ENCODE results near the gene IL1A.

The IL1A gene

DNA sequence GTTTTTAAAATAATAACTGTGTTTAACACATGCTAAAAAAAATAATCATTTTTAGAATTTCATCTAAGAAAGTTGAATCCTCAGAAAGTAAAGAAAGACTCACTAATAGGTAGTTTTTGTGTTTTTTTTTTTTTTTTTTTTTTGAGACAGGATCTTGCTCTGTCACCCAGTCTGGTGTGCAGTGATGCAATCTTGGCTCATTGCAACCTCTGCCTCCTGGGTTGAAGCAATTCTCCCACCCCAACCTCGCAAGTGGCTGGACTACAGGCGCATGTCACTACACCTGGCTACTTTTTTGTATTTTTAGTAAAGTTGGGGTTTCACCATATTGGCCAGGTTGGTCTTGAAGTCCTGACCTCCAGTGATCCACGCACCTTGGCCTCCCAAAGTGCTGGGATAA is 27.0 kb downstream of the IL1A start:
- DNase-seq (ENCODE audit: low read depth, low spot score): no peak
- H3K4me3 ChIP-seq (ENCODE audit: low read depth, low read length): no peak overlapping the region
- TF ChIP-seq, protein P1, sequence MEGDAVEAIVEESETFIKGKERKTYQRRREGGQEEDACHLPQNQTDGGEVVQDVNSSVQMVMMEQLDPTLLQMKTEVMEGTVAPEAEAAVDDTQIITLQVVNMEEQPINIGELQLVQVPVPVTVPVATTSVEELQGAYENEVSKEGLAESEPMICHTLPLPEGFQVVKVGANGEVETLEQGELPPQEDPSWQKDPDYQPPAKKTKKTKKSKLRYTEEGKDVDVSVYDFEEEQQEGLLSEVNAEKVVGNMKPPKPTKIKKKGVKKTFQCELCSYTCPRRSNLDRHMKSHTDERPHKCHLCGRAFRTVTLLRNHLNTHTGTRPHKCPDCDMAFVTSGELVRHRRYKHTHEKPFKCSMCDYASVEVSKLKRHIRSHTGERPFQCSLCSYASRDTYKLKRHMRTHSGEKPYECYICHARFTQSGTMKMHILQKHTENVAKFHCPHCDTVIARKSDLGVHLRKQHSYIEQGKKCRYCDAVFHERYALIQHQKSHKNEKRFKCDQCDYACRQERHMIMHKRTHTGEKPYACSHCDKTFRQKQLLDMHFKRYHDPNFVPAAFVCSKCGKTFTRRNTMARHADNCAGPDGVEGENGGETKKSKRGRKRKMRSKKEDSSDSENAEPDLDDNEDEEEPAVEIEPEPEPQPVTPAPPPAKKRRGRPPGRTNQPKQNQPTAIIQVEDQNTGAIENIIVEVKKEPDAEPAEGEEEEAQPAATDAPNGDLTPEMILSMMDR (IDR thresholded peaks at IDR 0.05; ENCODE audit: low read depth, low read length): no peak
- in situ Hi-C loops (cut with HindIII; ENCODE audit: low sequenced_read_pairs): no loop called here

DNA sequence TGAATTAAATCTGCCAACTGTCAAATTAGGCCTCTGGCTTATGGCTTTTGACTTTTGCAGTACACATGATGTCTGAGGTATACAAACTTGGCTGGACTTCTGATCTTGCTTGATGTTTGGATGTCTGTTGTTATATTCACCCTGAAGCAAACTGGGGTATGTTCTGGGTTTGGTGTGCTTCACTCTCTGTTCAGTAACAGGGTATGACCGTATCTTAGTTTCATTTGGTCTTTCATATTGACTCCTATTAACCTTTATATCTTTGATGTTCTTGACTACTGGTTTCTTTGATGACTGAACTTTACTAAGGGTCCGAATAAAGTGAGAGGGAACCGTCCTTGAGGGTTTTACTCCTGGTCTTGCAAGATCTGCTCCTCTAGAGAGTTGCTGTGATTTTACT is 28.1 kb downstream of the IL1A start:
- H3K4me3 ChIP-seq (ENCODE audit: low read depth, low read length): no peak overlapping the region
- TF ChIP-seq, protein P1 (IDR thresholded peaks at IDR 0.05; ENCODE audit: low read depth, low read length): no peak
- DNase-seq (ENCODE audit: low read depth, low spot score): no peak
- in situ Hi-C loops (cut with HindIII; ENCODE audit: low sequenced_read_pairs): no loop called here

DNA sequence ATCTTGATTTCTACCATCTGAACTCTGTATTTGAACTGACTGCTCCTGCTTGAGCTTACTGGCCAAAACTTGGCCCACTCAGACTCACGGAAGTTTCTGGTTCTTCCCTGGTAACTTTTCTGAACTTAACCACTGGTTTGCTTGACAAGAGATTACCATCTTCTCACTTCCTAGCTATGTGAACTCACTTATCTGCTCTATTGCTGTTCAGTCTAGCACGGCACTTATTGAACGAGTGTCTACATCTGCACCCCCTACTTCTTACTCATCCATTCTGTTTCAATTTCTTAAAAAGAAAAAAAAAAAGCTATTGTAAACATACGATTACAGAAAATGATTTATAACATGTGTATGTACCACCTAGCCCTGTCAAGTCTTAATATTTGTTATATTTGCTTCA is 28.8 kb downstream of the IL1A start:
- in situ Hi-C loops (cut with HindIII; ENCODE audit: low sequenced_read_pairs): no loop called here
- no peak for DNase-seq (ENCODE audit: low read depth, low spot score)
- no peak overlapping the region for H3K4me3 ChIP-seq (ENCODE audit: low read depth, low read length)
- TF ChIP-seq, protein P1 (IDR thresholded peaks at IDR 0.05; ENCODE audit: low read depth, low read length): no peak

DNA sequence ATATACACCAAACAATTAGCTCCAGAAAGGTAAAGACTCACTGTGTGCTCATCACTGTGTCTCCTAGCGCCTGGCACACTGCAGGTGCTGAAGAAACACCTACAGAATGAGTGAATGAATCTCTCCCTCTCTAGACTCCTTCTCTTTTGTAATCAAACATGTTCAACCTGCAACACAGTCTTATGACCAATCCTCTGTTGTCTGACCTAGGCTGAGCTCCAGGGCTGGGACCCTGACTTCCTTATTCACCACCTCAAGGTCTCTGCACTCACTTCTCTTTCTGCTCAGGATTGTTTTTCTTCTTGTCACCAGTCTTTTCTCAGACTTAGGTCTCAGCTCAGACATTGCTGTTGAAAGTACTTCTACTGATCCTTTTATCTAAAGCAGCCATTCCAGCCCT is 29.7 kb downstream of the IL1A start:
- DNase-seq (ENCODE audit: low read depth, low spot score): no peak
- H3K4me3 ChIP-seq (ENCODE audit: low read depth, low read length): no peak overlapping the region
- TF ChIP-seq, protein P1 (IDR thresholded peaks at IDR 0.05; ENCODE audit: low read depth, low read length): no peak
- in situ Hi-C loops (cut with HindIII; ENCODE audit: low sequenced_read_pairs): no loop called here

DNA sequence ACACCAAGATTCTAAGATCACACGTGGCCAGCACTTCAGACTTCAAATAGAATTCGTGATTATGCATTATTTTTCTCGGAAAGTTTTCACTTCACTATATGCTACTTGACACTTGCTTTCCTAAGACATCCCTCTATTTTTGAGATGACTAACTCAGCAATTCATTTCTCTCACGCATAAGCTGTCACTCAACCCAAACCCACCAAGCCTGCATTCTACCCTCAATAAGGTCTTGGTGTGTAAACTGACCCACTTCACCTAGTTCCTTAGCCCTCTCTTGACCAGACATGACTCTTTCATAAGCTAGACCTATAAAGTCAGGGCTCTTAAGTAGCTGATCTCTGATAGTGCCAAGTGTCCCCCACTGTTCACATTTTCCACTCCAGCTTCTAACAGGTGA is 31.6 kb downstream of the IL1A start:
- H3K4me3 ChIP-seq (ENCODE audit: low read depth, low read length): no peak overlapping the region
- no peak for DNase-seq (ENCODE audit: low read depth, low spot score)
- TF ChIP-seq, protein P1 (IDR thresholded peaks at IDR 0.05; ENCODE audit: low read depth, low read length): no peak
- in situ Hi-C loops (cut with HindIII; ENCODE audit: low sequenced_read_pairs): no loop called here

DNA sequence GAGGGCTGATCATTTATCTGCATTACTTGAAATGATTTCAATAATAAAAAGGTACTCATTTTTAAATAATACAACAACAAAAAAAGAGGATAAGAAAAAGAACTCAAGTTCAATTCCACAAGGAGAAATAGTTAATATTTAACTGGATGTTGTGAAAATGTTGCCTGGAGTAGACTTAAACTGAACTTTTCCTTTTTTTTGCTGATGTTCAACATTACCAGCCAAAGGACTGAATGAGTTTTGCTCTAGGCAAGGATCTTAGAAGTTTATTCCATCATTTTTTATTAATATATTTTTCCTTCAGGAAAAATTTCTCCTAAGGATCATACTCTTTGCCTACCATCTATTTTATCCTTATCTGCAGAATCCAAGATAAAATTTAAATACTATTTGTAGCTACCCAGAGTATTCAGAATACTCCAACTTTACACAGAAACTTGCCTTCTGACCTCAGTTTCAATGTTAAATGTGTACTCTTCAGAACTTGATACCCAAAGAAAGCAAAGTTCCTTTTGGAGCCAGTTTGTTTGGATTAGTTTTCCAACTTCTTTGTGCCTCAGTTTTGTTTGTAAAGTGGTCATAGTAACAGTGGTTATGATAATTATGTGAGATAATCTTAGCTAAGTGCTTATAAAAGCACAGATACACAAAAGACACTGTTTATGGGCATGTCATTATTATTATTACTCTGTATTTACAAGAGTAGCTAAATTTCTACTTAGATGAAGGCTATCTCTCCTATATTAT is 32.7 kb downstream of the IL1A start:
- TF ChIP-seq, protein P1 (IDR thresholded peaks at IDR 0.05; ENCODE audit: low read depth, low read length): no peak
- in situ Hi-C loops (cut with HindIII; ENCODE audit: low sequenced_read_pairs): no loop called here

DNA sequence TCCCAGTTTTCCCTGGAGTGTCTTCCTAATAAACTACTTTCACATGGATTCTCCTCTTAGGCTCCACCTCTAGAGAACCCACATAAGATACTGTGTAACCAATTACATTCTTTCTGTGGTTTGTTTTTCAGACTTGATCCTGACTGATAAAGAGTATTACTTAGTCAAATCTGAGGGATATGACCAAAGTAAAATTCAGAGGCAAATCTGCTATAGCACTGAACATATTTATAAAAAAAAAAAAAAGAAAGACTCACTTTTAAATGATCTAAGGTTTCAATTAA is 33.8 kb downstream of the IL1A start:
- H3K4me3 ChIP-seq (ENCODE audit: low read depth, low read length): no peak overlapping the region
- DNase-seq (ENCODE audit: low read depth, low spot score): no peak
- TF ChIP-seq, protein P1 (IDR thresholded peaks at IDR 0.05; ENCODE audit: low read depth, low read length): no peak
- in situ Hi-C loops (cut with HindIII; ENCODE audit: low sequenced_read_pairs): no loop called here

More for the DNA sequence above, 32.7 kb downstream of the IL1A start:
- no peak for DNase-seq (ENCODE audit: low read depth, low spot score)
- no peak overlapping the region for H3K4me3 ChIP-seq (ENCODE audit: low read depth, low read length)

Data from astrocyte of the spinal cord (primary cell).